ENCODE measurements around the gene PI4KA.
"Not testable (repeated sequence)": the region's sequence is repeated elsewhere in the genome, so short reads cannot be mapped to it uniquely, and the experiment has no call there.

GRCh38 chr22:20702546-20703413, 155.8 kb downstream of the PI4KA start:
- TF ChIP-seq POLR2AphosphoS5 (IDR thresholded peaks at IDR 0.05; ENCODE audit: low read depth, low read length); TAF1 (IDR thresholded peaks at IDR 0.05; ENCODE audit: borderline replicate concordance, low read depth, low read length): not testable (repeated sequence)

All from GM12892 (cell line).